Stimulated activated CD4-positive, alpha-beta T cell treated with anti-CD3 and anti-CD28 coated beads, Interleukin-1b, Interleukin-23, amount 100 ng/mL, for 48 hours (primary cell): ENCODE measurements around the gene CDH4.

Experiments used
- DNase-seq: peaks from one replicate; pipeline ENCODE4 v3.0.0-alpha.2; 2020

CDH4 gene

DNA sequence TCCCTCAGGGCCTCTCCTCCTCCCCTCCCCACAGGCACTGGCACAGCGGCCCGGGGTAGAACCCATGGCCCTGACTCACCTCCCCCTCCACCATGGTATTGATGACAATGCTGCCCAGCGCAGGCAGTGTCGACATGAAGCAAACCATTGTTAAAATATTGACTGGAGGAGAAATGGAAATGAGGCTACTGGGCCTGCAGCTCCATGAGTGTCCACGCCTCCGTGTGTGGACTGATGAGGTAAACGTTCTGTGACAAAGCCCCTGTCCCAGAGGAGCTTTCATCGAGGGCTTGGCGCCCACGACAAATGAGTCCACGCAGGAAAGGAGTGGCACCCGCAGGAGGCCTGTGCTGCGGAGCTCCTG lies 410.9 kb downstream of the CDH4 start:
- no peak for DNase-seq

DNA sequence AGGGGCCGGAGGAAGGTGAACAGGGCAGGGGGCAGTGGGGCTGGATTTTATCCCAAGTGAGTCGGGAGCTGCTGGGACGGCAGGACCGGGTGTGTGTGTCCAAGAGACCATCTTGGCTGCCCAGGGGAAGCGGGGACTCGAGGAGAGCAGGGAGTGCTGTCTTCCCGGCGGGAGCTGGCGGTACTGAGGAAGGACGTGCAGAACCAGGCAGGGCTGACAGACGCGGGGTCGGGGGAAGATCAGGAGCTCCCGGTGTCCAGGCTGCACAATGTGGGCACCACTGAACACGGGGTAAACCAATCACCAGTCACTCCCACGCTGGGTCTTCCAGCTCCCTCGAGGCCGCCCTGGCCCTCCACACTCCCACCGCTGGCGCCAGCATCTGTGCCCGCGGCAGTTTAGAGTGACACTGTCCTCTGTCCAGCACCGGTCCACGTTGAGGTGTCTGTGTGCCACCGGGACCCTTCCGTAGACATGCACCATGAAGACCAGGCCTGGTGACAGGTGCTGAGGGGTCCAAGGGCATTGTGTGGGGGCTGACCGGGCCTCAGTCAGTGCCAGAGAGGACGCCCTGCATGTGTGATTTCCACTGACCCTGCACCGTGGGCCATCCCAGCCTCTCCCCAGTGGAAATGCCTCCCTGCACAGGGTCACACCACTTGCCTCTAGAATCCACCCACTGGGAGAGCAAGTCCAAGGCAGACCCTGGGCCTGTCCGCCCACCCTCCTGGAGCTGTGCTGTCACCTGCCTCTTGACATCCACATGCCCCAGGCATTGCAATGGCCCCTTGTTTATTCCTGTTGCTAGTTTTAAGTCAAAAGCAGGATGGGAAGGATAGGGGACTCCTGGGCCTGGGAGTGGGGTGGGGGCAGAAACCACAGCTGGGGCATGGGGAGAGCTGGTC lies 411.7 kb downstream of the CDH4 start:
- no peak for DNase-seq

DNA sequence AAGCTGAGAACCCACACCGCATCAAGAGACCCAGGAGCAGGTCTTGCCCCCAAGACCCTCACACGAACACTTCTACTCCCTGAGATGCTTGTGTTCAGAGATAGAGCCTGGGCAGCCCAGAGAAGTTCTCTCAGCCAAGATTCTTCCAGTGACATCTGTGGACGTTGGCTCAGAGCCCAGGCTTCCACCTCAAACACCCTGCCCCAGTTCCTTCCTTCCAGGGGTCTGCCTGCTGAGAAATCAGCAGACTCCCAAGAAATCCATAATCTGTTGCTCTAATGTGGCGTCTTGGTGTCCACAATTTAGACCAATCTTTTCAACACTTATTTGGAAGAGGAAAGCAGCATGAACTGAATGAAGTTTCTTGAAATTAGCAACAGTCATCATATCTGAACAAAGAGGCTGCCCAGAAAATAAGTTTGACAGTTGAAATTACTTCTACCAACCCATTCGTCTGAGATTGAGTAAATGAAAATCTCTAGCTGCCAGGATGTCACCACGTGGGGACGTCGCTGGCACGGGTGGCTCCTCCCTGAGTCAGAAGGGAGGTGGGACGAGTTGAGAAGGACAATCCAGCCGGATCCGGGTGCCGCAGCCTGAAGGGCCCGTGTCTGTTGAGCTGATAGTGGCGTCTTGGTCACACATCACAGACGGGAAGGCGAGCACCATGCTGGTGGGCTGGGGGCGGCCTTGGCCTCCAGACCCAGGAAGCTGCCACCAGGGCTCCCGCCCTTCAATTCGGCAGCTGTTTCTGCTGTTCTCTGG lies 412.7 kb downstream of the CDH4 start:
- DNase-seq, result no peak

DNA sequence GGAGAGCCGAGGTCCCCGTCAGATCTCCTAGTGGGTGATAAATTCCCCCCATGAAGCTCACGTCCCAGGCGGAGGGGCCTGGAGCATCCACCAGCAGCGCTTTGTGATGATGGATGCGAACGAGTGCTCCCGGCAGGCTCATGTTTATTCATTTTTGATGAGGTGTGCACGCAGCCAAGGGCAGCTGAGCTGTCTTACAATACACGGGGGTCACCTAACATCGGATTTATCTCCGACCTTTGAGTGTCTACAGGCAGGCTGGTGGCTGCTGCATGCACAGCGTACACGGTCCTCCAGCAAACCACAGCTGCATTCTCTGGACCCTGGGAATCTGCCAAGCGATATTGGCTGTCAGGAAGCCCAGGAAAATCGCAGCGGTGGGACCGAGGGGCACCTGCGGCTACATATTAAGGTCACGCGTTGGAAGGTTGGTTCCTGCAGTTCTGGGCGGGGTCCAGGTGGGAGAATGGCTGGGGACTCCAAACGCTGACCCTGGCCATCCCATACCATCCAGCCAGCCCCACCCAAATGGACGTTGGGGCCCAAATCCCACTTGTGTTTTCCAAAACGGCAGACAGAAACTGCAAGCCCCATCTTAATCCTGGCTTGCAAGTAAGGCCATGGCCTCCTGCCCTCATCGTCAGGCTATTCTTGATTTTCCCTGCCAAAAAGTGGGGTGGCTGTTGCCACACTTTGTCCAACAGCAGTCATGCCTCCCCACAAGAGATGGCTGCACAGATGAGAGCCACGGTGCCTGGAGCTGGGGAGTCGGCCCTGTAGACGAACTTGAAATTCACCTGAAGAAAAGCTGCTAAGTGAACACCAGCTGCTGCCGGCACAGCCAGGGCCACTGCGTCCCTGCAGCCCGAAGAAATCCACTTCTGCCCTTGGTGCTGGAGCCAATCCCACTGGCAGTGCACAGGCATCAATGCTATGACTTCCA lies 413.7 kb downstream of the CDH4 start:
- DNase-seq, result no peak

DNA sequence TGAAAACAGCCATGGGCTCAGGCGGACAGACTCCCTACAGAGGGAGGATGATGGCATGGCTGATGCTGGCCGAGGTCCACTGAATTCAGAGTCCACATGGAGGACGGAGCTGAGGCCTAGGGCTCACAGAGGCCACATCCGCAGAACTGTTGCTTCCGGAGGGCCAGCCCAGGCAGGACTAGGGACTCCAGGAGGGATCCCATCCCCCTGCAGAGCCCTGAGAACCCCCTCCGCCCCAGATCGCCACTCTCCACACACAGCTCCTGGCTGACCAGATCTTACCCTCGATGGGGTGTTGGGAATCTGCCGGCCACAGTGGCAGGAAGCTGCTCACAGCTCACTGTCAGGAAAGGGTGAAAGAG lies 414.4 kb downstream of the CDH4 start:
- no peak for DNase-seq

DNA sequence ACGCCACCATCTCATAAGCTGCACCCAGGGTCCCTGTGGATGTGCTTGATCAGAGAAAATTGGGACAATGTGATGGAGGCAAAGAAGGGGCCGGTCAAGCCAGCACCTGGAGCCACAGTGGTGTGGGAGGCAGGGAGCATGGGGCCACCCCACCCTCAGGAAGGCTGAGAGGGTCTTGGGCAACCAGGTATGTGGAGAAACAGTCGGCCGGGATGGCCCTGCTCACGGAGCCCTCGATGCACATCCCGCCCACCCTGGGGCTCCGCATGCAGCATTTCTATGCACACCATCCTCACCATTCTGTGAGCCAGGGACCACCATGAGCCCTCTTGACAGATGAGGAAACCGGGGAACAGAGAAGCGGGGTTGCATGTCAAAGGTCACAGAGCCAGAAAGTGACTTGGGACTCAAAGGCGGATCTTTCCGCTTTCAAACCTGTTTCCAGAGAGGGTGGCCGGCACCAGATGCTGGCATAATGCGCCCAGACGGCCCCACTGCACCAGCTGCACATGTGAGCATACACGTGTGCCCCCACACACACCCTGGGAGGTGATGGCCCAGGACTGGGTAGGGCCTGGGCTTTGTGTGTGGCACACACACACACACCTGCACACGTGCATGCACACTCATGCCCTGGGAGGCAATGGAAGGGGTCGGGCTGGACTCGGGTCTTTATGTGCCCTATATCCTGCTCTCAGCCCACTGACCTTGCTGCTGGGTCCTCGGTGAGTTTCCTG lies 415.2 kb downstream of the CDH4 start:
- no peak for DNase-seq

DNA sequence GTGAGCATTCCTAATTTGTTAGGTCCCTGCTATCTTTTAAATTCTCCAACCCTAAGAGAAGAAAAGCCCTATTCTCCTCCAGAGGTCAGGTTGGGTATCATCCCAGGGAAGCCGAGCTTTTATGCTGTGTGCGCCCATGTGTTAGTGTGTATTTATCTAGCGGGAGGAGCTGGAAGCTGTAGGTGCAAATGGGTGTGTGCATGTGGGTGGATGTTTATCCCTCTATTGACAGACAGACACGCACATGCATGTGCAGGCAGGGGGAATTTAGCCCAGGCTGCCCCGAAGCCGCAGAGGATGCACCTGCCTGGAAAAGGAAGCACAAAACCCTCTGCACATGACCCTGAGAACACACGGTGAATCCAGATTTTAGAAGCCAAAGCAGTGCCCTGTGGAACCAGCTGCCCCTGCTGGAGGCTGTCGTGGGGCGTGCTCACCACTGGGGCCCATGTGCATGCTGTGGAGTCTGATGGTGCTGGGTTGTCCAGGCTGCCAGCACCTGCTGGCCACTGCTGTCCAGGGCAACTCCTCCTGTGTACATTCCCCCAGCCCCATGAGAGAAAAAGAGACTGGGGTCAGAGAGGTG lies 416.1 kb downstream of the CDH4 start:
- no peak for DNase-seq

DNA sequence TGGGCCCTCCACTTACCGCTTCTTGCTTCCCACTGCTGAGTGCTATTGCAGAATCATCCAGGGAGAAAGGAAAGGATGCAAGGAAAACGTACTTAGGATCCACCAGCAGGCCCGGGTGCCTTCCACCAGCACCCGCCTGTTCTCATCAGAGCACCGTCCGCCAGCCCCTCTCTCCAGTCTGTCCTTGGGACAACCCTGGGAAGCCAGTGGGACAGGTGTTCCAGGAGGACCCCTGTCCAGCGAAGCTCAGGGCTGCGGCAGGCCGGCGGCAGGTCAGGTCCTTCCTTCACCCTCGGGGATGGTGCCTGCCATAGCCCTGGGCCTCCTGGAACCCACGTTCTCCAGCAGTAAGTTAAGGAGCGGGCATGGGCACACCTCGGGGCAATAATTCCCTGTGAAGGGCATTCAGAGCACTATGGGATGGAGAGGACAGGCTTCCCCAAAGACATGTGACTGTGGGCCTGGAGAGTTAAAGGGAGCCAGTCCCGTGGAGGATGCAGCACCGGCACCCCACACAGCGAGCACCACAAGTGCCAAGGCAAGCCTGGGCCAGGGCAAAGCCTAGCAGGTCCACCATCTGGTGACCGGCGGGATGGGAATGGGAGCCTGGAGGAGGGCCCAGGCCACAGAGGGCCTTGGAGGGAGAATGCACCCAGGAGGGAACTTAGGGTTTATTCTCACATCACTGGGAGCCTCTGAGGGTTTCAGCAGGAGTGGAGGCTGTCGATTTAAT lies 416.9 kb downstream of the CDH4 start:
- DNase-seq, result no peak

DNA sequence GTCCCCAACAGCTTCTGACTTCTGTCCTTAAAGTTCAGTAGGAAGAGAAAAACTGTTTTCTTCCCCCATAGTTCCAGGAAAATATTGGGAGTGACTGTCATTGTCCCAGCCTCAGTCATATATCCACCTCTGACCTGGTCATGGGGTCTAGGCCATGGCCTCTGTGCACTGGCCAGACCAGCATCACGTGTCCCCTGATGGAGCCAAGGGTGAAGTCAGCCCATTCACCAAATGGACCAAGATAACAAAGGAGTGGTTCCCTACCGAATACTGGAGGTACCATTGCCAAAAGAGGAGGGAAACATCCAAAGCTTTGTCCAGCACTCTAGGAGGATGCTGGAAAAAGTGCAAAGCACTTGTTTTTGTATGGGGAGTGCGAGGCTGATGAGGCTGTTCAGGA lies 418.2 kb downstream of the CDH4 start:
- no peak for DNase-seq

DNA sequence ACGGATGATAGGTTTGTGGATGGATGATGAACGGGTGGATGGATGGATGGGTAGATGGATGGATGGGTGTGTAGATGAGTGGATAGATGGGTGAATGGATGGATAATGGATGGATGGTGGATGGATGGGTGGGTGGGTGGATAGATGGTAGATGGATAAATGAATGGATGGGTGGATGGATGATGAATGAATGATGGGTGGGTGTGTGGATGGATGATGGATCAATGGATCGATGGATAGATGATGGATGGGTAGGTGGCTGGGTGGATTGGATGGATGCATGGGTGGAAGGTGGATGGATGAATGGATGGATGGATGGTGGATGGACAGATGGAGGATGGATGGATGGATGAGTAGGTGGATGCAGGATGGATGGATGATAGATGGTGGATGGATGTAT lies 419.5 kb downstream of the CDH4 start:
- no peak for DNase-seq

DNA sequence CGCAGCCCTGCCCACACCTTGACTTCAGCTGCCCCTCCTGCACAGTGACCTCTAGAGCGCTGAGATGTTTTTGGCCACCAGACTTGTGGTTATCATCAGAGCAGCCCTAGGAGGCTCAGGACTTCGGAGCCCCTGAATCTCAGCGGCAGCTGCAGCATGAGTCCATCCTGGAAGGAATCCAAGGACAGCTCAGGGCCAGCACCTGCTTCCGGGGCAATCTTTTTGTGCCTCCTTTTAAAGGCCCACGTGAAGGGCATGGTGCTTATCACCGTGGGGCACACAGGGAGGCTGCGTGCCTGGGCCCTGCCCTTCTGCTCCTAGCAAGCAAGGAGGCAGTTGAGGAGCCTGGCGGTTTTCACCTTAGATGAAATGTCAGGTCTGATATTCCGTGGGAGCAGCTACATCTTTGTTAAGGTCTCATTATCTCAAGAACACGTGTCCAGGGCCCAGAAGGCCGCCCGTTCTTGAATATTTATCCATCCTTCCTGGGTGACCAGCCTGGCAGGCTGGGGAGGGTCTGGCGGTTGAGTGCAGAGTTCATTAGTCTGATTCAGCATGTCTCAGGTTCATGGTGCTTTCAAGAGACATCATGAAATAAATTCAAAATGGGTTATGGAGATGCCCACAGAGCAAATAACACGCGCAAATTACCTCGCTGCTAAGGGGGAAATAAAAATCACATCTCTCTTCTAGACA lies 421.2 kb downstream of the CDH4 start:
- DNase-seq, result no peak

DNA sequence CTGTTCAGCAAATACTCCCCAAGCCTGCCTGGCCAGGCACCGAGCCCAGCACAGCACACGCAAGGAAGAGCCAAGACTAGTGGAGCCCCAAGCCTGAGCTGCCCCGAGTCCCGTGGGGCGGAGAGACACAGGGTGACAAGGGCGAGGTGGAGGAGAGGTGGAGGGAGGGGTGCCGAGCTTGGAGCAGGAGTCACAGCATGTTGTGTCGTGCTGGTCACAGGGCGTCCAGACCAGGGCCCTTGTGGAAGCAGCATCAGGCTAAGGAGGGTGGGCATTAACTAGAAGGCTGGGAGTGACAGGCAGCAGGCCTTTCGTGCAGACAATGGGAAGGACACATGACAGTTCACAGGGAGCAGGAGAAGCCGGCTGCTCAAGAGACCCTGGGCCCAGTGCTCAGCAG lies 422.1 kb downstream of the CDH4 start:
- no peak for DNase-seq

DNA sequence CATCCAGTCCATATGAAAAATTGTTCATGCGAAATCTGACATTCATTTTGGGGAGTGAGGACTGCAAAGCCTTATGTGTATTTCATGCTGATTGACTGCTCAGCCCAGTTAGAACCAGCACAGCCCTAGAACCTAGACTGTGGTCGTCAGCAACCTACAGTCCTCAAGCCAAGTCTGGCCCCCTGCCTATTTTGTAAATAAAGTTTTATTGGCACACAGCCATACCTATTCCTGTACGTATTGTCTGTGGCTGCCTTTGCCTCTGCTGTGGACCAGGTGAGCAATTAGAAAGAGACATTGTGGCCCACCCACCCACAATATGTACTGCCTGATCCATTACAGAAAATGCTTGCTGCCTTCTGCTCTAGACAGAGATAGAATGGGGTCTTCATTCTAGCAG lies 422.6 kb downstream of the CDH4 start:
- no peak for DNase-seq

DNA sequence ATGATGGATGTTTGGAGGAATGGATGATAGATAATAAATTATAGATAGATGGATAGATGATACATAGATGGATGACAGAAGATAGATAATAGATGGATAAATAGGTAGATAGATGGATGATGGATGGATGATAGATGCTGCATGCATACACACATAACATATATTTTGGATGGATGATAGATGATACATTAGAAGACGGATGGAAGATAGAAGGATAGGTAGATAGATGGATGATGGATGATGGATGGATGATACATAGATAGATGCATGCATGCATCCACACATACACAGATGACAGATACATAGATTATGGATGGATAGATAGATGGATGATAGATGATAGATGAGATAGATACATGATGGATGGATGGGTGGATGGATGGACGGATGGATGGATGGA lies 425.9 kb downstream of the CDH4 start:
- no peak for DNase-seq

DNA sequence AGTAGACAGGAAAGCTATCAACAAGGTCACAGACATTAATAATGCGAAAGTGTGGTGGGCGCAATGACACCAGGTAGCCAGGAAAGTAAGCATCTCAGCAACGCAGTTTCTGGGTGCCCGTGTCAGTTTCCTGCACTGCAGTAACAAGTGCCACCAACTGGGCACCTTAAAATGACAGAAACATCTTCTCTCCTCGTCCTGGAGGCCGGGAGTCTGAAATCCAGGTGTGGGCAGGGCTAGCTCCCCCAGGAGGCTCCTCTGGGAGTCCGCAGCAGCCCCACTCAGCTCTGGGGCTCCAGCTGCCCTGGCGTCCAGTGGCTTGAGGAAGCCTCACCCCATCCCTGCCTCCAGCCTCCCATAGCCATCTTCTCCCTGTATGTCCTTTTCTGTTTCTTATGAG lies 426.4 kb downstream of the CDH4 start:
- no peak for DNase-seq

DNA sequence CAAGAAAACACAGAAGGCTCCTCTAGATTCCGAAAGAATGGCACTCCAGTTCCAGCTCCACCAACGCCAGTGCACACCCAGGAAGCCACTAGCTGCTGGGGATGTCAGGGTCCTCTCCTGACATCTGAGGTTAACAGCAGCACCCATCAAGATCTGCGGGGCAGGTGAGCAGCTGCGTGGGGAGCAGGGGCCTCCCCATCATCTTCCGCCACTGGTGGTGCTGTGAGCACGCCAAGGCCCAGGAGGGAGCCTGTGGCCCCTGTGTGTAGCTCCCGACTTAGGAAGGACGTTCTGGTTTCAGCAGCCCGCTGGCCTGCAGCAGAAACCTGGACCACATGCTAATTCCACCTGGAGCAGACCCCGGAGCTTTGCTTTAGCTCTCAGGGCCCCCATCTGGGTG lies 427.4 kb downstream of the CDH4 start:
- no peak for DNase-seq

DNA sequence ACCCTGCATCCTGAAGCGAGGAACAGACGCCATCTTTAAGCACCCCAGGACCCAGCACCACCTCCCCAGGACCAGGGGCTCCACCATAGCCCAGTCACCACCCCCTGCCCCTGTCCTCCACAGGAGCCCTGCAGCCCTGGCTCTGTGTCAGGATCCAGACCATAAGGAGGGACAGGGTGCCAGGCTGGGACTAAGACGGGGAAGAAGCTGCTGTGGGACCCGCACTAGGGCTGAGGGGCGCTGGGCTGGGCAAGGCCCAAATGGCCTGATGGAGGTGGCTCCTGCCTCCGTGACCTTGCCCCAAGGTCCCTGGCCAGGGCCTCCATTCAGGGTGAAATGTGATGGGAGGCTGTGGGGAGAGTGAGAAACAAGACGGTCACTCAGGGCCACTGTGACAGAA lies 428.0 kb downstream of the CDH4 start:
- DNase-seq, result no peak

DNA sequence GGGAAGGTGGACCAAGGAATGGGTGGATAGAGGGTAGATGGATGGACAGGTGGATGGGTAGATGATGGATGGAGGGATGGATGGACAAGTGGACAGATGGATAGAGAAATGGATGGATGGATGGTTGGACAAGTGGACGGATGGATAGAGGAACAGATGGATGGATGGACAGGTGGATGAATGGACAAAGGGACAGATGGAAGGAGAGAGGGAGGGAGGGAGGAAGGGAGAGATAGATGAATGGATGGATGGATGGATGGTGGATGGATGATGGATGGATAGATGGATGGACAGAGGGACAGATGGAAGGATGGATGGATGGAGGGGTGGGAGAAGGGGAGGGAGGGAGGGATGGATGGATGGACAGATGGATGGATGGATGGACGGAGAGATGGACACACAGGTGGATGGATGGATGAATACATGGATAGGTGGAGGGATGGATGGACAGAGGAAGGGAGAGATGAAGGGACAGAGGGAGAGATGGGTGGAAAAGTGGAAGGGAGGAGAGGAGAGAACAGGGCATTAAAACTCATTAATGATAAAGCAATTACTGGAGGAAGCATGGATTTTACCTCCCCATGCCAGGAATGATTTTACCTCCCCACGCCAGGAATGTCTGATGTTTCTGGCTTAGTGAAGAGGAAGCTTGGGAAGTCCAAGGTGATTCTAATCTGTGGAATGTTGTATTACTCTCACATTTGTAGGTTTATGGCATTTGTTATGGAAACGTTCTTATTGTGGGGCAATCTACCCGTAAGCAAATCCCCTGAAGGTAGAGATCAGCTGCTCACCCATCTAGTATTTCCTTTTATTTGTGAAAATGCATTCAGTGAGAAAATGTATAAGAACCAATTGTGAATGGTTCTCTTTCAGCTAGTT lies 430.3 kb downstream of the CDH4 start:
- DNase-seq, result no peak

DNA sequence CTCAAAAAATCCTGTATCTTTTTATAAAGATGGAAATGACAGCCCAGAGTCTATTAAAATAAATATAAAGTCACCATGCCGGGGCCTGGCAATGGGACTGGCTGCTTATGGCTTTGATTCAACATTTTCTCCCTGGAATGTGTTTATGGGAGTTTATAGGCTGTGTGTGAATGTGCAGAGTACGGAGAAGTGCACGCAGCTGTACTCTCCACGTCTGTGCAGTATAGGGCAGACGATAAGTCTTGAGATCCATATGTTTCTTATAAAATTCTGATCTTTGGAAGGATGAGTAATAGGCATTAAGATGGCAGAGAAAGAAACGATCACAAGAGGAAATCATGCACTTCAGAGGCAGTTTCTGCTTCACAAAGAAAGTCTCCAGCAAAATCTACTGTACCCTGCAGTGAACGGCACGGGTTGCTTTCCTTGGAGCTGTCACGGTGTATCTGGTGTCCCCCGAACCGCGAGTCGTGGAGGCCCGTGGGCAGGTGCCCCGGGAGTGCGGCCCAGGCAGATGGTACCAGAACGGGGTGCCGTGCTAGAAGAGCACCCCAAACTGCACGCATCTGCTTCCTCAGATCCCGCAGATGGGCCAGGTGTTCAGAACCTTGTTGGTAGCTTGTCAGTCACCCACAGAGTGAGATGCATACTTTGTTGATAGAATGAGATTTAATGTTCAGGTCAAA lies 431.1 kb downstream of the CDH4 start:
- no peak for DNase-seq
